Epithelial cell of alveolus of lung (primary cell): ENCODE measurements around the gene SREK1IP1. TPM values are rescaled to one million over a fixed set of nuclear protein-coding genes. Genes with fewer than 3 reads are reported as not detected.

Experiments
- total RNA-seq: library from RNA; depleted of rRNA; stranded (reverse); fragments of >200 nt; gene quantifications from 2 replicates; pipeline ENCODE4 v1.2.1, GENCODE V29; 2015

The SREK1IP1 gene
- 6.6 and 11.3 TPM in 2 replicates for total RNA-seq

DNA sequence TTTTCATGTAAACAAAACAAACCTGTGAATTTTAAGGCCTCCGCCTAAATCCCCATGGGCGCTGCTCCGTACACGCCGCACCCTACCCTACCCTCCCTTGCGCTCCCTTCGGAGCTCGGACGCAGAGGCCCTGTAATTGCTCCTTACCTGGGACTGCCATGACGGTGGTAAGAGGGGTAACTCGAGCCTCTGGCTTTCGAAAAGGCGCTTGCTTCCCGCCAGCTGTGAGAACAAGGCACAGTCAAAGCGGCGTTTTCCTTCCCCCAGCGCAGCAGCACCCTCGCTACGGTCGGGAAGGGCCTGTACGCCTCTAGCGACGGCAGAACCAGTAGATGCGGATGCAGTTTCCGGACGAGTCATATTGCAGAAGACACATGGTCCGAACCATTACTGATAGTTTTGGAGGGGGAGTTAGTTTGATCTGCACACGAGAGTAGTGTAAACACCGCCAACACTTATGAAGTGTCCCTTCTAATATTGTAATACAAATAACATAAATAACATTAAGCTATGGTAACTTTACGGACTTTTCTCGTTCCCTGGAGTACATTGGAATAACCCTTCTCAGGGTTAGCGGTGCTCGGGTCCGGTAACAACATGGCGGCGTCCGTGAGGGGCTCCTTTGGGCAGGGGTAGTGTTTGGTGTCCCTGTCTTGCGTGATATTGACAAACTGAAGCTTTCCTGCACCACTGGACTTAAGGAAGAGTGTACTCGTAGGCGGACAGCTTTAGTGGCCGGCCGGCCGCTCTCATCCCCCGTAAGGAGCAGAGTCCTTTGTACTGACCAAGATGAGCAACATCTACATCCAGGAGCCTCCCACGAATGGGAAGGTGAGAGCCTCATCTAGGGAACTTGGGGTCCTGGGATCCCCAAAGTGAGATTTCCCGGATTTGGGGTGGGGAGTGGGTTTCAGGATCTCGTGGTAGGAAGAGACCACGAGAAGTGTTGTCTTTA, at the start of gene SREK1IP1, which contains the start of gene CWC27:
SREK1IP1 (minus strand) TSS at position 334 of the 955 bp plus-strand sequence; CDS start at position 160, 174 bp downstream.
CWC27 (plus strand) TSS at position 573 of the 955 bp plus-strand sequence; CDS start at position 790, 217 bp downstream.

DNA sequence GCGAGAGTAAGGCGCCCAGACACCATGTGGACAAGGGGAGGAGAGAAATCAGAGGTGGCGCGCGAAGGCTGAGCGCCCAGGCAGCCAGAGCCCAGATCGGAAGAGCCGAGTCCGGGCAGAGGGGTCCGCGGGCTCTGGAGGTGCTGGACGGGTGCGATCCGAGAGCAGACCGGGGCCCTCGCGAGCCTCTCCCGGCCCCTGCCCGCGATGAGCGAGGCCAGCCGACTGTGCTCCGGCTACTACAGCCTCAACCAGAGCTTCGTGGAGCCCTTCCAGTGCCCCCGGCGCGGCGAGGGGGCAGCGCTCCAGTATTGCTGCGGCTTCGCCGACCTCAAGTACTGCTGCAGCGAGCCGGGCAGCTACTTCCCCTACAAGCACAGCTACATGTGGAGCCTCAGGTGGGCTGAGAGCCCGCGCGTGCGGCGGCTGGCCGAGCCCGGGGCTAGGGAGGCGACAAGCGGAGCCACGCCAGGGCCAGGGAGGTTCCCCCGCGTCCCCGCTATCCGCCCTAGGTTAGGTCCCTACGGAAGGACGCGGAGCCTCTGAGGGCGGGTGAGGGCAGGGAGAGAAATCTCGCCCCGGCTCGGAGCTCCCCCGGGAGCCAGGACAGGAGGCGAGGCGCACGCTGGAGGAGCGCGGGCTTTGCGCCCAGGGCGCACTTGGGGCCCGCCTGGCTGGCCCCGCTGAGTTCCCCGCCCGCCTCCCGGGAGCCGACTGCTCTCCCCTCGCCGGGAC, 77.9 kb downstream of the SREK1IP1 start, which contains the start of gene SHISAL2B:
SHISAL2B (plus strand) TSS at position 87 of the 735 bp plus-strand sequence; CDS start at position 208, 121 bp downstream.

Other genes starting within 250 kb of the SREK1IP1 start
- gene SHISAL2B, start 78.2 kb downstream of the SREK1IP1 start, total RNA-seq = 4.3 TPM in 1 of 2 replicates, not detected in the other
- 10.6 and 31.2 TPM in 2 replicates for gene CWC27, start 239 bp upstream of the SREK1IP1 start, total RNA-seq